ENCODE measurements around the gene ANKRD55. TPM values are rescaled to one million over a fixed set of nuclear protein-coding genes. Genes with fewer than 3 reads are reported as not detected.

ANKRD55 gene
- total RNA-seq, 4 donors from 2014 or later, result 0.17 to 0.37 (median 0.32) TPM; not detected in 1

- 61 to 94% methylated on average over 1 of the region's 1 CpG for WGBS, 2 donors
- intact Hi-C loops (cut with DNase I; ENCODE audit: low total_unique reads), result no loop called here
- no peak for DNase-seq (ENCODE audit: low spot score in 2 of 2)
- H3K4me3 ChIP-seq (ENCODE audit: low read depth, poor library complexity, severe bottlenecking), result no peak overlapping the region
- no peak for TF ChIP-seq CTCF (IDR thresholded peaks at IDR 0.05)
- TF ChIP-seq POLR2A (IDR thresholded peaks at IDR 0.05), result no peak
Measured at GRCh38 chr5:56055287-56055686, 177.8 kb downstream of the ANKRD55 start.

GRCh38 chr5:56054666-56055065 lies 178.5 kb downstream of the ANKRD55 start:
- no peak for DNase-seq (ENCODE audit: low spot score in 2 of 2)
- 92 to 93% methylated on average over 2 of the region's 2 CpGs for WGBS, 2 donors
- intact Hi-C loops (cut with DNase I; ENCODE audit: low total_unique reads), result no loop called here
- no peak overlapping the region for H3K4me3 ChIP-seq (ENCODE audit: low read depth, poor library complexity, severe bottlenecking)
- TF ChIP-seq POLR2A (IDR thresholded peaks at IDR 0.05), result no peak
- no peak for TF ChIP-seq CTCF (IDR thresholded peaks at IDR 0.05)

GRCh38 chr5:56053363-56053762 lies 179.8 kb downstream of the ANKRD55 start:
- DNase-seq (ENCODE audit: low spot score in 2 of 2), result no peak
- intact Hi-C loops (cut with DNase I; ENCODE audit: low total_unique reads), result no loop called here
- no peak overlapping the region for H3K4me3 ChIP-seq (ENCODE audit: low read depth, poor library complexity, severe bottlenecking)
- TF ChIP-seq CTCF (IDR thresholded peaks at IDR 0.05) (no peak), POLR2A (IDR thresholded peaks at IDR 0.05) (no peak)
- WGBS, 2 donors, result 97 to 100% methylated on average over 4 of the region's 4 CpGs

- intact Hi-C loops (cut with DNase I; ENCODE audit: low total_unique reads), result no loop called here
- WGBS, 2 donors, result 79 to 93% methylated on average over 1 of the region's 1 CpG
- no peak overlapping the region for H3K4me3 ChIP-seq (ENCODE audit: low read depth, poor library complexity, severe bottlenecking)
- TF ChIP-seq CTCF (IDR thresholded peaks at IDR 0.05) (no peak), POLR2A (IDR thresholded peaks at IDR 0.05) (no peak)
- no peak for DNase-seq (ENCODE audit: low spot score in 2 of 2)
Measured at GRCh38 chr5:56052735-56053134, 180.4 kb downstream of the ANKRD55 start.

- TF ChIP-seq CTCF (IDR thresholded peaks at IDR 0.05), result no peak
- no peak for TF ChIP-seq POLR2A (IDR thresholded peaks at IDR 0.05)
- no peak for DNase-seq (ENCODE audit: low spot score in 2 of 2)
- 13 to 15% methylated on average over 1 of the region's 1 CpG for WGBS, 2 donors
- intact Hi-C loops (cut with DNase I; ENCODE audit: low total_unique reads), result no loop called here
- no peak overlapping the region for H3K4me3 ChIP-seq (ENCODE audit: low read depth, poor library complexity, severe bottlenecking)
Measured at GRCh38 chr5:56050551-56051255, 182.4 kb downstream of the ANKRD55 start.

Other genes with a start within 250 kb of the ANKRD55 start
- gene IL6ST, start 238.4 kb downstream of the ANKRD55 start, total RNA-seq, result 100 to 1,000 TPM in 2 of 4 donors, 10 to 100 TPM in 2; 53.6 to 116 (median 84.6) TPM

Data from lower leg skin (tissue), 4 donors.